Muscle of back (tissue), 11 donors: Measurements from ENCODE around the gene FNBP1. TPM values are rescaled to one million over a fixed set of nuclear protein-coding genes. Genes with fewer than 3 reads are reported as not detected.
A peak's percentile ranks its signal among the peaks of the same experiment; 100 is the strongest.
"Not testable (repeated sequence)": the region's sequence is repeated elsewhere in the genome, so short reads cannot be mapped to it uniquely, and the experiment has no call there.

Source experiments
- DNase-seq, 3 donors: peaks; one replicate each; pipeline versions ENCODE4 v3.0.0 to v3.0.0-alpha.2; 2013
- polyA plus RNA-seq, 10 donors: library from polyadenylated mRNA; unstranded; fragments of 120-200 nt; gene quantifications; one replicate each; pipeline ENCODE4 v1.2.1, GENCODE V29; 2013; ENCODE audit not compliant: insufficient read length in 10 of 10

Gene FNBP1
- polyA plus RNA-seq, 10 donors: 17.7 to 22.8 (median 21.2) TPM

DNA sequence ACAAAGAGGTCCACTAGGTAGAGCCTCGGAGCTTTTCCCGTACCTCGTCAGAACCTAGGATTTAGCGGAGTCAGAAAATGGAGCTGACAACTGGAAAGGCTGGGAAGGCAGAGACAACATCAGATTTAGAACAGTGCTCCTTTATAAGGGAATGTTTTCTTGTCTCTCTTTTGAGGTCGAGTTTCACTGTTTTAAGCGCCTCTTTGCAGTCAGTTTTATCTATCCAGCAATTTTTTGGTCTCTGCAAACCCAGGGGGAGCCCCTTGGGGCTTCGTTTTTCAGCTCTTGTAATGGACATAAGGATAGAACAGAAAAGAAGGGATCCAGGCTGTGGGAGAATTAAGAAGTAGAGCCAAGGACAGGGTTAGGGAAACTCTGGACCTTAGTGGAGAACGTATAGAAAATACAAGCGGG is 80.5 kb downstream of the FNBP1 start:
- DNase-seq: peak in 1 of 3 donors; percentile 75

- DNase-seq: no peak
These were observed 84.2 kb downstream of the FNBP1 start for GRCh38 chr9:129958796-129959195.

DNA sequence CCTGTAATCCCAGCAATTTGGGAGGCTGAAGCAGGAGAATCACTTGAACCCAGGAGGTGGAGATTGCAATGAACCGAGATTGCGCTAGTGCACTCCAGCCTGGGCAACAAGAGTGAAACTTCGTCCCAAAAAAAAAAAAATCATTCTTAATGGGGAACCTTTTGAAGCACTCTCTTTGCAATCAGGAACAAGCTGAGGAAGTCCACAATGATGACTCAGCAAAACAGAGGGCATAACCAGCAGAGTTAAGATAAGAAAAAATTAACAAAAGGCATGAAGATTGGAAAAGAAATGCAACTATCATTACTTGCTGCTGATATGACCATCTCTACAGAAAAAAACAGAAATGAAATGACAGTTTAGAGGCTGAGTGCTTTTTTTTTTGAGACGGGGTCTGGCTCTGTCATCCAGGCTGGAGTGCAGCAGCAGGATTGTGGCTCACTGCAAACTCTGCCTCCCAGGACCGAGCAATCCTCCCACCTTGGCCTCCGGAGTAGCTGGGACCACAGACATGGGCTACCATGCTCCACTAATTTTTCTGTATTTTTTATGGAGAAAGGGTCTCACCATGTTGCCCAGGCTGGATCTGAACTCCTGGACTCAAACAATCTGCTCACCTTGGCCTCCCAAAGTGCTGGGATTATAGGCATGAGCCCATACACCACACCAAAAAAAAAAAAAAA is 88.0 kb downstream of the FNBP1 start:
- DNase-seq: no peak

DNA sequence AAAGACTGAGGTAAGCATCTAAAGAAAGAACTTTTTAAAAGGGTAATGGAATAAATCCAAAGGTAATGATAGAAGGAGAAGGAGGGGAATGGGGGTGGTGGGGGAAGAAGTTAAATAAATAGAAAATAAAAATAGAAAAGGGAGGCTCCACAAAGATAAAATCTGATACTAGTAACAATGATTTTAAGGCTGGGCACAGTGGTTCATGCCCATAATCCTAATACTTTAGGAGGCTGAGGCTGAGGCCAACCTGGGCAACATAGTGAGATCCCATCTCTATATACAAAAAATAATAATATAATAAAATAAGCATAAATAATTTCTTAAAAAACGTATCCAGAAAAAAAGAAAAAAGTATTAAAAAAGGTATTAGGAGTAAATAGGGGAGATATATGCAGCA is 89.3 kb downstream of the FNBP1 start:
- no peak for DNase-seq

- no peak for DNase-seq
These were observed 90.7 kb downstream of the FNBP1 start for GRCh38 chr9:129952337-129952736.

DNA sequence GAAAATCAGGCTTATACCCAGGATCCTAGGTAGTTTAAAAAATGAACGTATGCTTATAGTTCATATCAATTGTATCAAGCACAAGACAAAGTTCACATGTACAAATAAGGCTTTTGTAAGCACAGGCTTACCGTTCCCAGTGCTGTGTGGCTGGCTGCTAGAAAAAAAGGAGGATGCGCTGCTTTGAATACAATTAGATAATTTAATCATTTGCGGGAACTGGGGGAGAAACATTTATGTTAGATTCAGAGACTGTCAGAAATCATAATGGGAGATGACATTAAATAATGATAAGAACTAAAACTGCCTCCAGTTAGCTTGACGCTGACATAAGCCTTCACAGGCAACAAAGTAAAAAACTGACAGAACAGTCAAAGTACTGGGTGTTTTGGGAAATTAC is 93.2 kb downstream of the FNBP1 start:
- DNase-seq: no peak

DNA sequence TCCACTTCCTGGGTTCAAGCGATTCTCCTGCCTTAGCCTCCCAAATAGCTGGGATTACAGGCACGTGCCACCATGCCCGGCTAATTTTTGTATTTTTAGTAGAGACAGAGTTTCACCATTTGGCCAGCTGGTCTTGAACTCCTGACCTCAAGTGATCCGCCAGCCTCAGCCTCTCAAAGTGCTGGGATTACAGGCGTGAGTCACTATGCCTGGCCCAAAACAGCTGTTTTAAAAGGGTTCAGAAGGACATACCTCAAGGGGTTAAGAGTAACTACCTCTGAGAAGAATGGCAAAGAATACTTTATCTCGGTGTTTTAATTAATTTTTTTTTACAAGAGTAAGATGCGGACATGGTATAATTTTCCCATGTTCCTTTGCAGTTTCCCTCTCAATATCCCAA is 94.4 kb downstream of the FNBP1 start:
- not testable (repeated sequence) for DNase-seq

- DNase-seq: no peak
These were observed 96.6 kb downstream of the FNBP1 start for GRCh38 chr9:129946246-129946995.

GRCh38 chr9:129945314-129945713 is 97.7 kb downstream of the FNBP1 start:
- no peak for DNase-seq

DNA sequence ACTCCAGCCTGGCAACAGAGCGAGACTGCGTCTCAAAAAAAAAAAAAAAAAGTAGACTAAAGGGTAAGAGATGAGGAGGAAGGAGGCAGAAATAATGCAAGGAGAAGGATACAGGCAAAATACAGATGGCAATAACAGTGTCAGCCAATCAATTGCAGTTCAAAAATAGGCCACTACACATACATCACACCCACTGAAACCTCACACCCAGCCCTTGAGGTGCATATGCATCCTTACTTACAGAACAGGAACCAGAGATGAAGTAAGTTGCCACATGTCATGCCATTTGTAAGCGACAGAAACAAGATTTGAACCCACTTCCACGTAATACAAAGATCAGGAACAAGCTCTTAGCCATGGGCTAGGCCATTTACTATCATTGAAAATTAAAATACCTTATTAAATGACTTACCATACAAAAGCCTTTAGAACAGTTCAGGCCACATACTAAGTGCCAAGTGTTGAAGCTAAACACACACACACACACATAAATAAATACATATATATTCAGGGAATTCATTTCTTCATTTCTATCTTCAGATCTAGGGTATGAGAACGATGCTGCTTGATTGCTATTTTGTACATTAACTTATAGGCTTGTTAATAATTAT is 98.4 kb downstream of the FNBP1 start:
- DNase-seq: no peak

- peak in 1 of 3 donors; percentile 36 for DNase-seq
These were observed 103.6 kb downstream of the FNBP1 start for GRCh38 chr9:129939431-129939830.

- peak; percentile 64 to 78 (median 71) for DNase-seq
These were observed 104.6 kb downstream of the FNBP1 start for GRCh38 chr9:129938291-129938979.

DNA sequence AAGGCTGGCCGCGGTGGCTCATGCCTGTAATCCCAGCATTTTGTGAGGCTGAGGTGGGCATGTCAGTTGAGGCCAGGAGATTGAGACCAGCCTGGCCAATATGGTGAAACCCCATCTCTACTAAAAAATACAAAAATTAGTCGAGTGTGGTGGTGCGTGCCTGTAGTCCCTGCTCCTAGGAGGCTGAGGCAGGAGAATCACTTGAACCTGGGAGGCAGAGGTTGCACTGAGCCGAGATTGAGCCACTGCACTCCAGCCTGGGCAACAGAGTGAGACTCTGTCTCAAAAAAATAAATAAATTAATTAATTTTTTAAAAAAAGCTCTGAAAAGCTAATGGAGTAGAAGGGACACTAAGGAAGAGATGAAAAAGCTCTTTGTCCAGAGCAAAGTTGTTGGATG is 105.1 kb downstream of the FNBP1 start:
- DNase-seq: not testable (repeated sequence)

DNA sequence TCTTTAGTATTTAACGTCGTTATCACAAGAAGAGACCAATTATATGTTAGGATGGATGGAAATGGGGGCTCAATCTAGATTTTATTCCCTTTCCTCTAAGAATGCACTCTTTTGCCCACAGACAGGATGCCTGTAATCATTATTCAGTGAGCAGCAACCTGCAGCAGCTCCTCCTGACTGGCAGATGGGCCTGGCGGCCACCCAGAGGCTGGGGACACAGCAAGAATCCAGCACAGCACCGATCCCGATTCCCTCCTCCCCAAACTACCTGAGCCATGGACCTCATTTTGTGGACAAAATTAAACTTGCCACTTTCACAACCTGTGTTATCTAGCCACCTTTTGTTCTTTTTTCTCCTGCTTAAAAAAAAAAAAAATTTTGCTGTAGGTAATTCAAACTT is 106.8 kb downstream of the FNBP1 start:
- DNase-seq: no peak

- no peak for DNase-seq
These were observed 108.2 kb downstream of the FNBP1 start for GRCh38 chr9:129934780-129935179.

- peak in 1 of 3 donors; percentile 54 for DNase-seq
These were observed 108.9 kb downstream of the FNBP1 start for GRCh38 chr9:129934041-129934591.

DNA sequence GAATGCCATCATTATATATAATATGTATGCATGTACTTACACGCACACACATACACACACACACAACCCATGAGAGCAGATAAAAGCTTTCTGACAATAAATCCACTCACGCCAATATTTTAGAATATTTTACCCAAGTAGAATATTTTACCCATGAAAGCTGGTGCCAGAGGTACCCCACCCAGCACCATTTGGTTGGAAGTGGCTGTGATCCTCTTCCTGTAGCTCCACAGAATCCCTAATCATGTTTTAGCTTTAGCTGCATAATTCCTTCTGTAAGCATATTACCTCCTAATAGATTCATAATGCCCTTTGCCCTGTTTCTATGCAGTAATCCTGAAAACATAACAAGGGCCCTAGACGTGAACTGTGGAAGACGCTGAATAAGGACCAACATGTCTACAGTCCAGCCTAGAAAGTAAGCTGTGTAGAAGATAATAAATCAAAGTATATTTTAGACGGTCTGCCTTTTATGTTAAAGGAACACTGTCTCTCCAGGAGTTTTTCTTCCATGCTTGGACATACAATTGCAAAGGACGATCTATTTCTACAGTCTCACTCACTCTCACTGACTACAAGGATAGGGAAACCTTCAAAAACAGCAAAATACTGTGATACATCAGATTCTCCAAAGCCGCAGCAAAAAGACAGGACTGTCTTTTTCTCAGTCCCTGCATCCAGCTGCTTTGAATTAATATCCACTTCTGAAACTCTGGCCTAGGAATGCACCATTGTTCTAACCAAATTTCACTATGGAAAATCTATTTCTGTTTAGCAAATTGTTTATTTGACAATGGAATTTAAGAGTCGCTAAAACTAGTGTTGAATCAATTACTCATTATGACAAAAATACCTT is 109.6 kb downstream of the FNBP1 start:
- DNase-seq: peak in 2 of 3 donors; percentile 52 to 77

DNA sequence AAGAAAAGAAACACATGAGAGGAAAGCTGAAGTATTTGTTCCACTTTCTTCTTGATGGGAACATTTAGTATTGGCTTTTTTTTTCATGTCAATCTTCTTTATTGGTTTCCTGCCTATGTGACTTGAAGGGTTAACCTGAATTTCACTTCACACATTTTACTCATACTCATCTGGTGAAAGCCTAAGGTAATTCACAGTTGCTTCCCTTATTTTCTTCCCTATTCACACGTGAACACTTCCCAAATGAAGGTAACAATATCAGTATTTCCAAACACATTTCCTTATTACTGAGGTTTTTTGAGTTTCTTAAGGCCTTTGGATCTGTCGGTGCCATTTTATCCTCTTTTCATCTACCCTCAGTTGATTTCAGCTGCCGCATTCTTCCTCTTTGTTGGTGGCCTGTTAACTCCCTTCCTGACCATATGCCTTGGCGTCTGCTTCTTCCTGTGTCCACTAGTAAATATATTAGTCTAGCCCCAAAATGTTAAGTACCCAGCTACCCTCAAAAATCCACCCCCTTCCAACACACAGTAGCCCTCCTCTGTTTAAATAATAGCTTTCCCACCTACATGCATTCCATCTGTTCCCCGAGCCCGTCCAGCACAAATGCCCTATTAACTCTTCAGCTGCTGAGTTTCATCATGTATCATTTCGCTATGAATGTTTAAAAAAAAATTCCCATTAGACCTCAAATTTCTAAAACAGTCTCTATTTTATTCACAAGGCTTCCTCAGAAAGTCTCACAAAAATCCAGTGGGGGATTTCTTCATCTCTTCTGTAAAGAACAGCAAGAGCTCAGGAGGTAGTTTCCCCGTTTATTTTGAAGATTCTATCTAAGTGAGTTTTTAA is 110.5 kb downstream of the FNBP1 start:
- DNase-seq: peak in 1 of 3 donors; percentile 56

DNA sequence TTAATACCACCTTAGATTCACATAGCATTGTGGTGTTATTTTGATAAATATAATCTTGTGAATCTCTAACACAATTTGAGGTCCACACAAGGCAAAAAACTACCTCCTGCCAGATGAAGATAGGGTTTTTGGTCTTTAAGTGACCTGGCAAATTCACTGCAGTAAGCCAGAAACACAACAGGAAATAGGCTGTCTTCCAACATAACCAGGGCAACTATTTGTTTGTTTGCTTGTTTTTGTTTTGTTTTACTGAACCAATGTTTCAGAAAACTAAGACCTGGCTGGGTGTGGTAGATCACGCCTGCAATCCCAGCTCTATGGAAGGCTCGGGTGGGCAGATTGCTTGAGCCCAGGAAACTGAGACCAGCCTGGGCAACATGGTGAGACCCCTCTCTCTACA is 112.2 kb downstream of the FNBP1 start:
- DNase-seq: no peak
